ENCODE results near the gene SOBP.

Gene SOBP

GRCh38 chr6:107539849-107540464 lies 50.0 kb downstream of the SOBP start (continued):
- TF ChIP-seq, protein P1, sequence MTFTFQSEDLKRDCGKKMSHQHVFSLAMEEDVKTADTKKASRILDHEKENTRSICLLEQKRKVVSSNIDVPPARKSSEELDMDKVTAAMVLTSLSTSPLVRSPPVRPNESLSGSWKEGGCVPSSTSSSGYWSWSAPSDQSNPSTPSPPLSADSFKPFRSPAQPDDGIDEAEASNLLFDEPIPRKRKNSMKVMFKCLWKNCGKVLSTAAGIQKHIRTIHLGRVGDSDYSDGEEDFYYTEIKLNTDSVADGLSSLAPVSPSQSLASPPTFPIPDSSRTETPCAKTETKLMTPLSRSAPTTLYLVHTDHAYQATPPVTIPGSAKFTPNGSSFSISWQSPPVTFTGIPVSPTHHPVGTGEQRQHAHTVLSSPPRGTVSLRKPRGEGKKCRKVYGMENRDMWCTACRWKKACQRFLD (tag by site-specific recombination; IDR thresholded peaks at IDR 0.05), result no peak
- TF ChIP-seq, protein P2, sequence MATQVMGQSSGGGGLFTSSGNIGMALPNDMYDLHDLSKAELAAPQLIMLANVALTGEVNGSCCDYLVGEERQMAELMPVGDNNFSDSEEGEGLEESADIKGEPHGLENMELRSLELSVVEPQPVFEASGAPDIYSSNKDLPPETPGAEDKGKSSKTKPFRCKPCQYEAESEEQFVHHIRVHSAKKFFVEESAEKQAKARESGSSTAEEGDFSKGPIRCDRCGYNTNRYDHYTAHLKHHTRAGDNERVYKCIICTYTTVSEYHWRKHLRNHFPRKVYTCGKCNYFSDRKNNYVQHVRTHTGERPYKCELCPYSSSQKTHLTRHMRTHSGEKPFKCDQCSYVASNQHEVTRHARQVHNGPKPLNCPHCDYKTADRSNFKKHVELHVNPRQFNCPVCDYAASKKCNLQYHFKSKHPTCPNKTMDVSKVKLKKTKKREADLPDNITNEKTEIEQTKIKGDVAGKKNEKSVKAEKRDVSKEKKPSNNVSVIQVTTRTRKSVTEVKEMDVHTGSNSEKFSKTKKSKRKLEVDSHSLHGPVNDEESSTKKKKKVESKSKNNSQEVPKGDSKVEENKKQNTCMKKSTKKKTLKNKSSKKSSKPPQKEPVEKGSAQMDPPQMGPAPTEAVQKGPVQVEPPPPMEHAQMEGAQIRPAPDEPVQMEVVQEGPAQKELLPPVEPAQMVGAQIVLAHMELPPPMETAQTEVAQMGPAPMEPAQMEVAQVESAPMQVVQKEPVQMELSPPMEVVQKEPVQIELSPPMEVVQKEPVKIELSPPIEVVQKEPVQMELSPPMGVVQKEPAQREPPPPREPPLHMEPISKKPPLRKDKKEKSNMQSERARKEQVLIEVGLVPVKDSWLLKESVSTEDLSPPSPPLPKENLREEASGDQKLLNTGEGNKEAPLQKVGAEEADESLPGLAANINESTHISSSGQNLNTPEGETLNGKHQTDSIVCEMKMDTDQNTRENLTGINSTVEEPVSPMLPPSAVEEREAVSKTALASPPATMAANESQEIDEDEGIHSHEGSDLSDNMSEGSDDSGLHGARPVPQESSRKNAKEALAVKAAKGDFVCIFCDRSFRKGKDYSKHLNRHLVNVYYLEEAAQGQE (tag by site-specific recombination; IDR thresholded peaks at IDR 0.05), result no peak
- TF ChIP-seq, protein P3, sequence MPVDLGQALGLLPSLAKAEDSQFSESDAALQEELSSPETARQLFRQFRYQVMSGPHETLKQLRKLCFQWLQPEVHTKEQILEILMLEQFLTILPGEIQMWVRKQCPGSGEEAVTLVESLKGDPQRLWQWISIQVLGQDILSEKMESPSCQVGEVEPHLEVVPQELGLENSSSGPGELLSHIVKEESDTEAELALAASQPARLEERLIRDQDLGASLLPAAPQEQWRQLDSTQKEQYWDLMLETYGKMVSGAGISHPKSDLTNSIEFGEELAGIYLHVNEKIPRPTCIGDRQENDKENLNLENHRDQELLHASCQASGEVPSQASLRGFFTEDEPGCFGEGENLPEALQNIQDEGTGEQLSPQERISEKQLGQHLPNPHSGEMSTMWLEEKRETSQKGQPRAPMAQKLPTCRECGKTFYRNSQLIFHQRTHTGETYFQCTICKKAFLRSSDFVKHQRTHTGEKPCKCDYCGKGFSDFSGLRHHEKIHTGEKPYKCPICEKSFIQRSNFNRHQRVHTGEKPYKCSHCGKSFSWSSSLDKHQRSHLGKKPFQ (tag by site-specific recombination; IDR thresholded peaks at IDR 0.05), result peak; percentile 85
- TF ChIP-seq ZNF311 (tag by site-specific recombination; IDR thresholded peaks at IDR 0.05; ENCODE audit: borderline replicate concordance), result no peak
- TF ChIP-seq ZNF133 (tag by site-specific recombination; IDR thresholded peaks at IDR 0.05), result no peak
- no peak for TF ChIP-seq ZNF280D (tag by site-specific recombination; IDR thresholded peaks at IDR 0.05)
- no peak for TF ChIP-seq ZNF664 (tag by site-specific recombination; IDR thresholded peaks at IDR 0.05)
- TF ChIP-seq, protein P4, sequence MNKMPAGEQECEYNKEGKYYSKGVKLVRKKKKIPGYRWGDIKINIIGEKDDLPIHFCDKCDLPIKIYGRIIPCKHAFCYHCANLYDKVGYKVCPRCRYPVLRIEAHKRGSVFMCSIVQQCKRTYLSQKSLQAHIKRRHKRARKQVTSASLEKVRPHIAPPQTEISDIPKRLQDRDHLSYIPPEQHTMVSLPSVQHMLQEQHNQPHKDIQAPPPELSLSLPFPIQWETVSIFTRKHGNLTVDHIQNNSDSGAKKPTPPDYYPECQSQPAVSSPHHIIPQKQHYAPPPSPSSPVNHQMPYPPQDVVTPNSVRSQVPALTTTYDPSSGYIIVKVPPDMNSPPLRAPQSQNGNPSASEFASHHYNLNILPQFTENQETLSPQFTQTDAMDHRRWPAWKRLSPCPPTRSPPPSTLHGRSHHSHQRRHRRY (tag by site-specific recombination; IDR thresholded peaks at IDR 0.05), result no peak
- peak; percentile 48; the same call in 1 of the 2 replicates for TF ChIP-seq FEZF1 (tag by site-specific recombination; IDR thresholded peaks at IDR 0.05)

DNA sequence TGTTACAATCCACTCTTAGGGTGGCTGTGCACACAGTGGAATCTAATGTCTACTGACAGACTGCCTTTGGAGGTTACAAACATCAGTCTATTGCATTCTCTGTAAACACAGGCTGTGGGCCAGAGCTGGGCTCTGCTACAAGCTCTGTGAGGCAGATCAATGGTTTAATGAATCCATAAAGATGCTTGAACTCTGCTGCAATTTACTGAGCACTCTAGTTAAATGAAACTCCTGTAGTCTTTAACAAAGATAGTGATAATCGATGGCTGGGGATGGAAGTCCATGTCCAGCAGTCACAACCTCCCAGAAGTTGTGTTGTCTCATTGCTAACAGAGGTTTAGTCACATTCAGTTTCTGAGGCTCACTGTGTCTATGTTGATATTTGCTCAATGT lies 50.5 kb downstream of the SOBP start:
- no peak overlapping the region for H3K27ac ChIP-seq (ENCODE audit: extremely low read depth, low read depth, low read length)
- peaks cover 24% of the 10 kb centered on the region for H3K4me1 ChIP-seq (ENCODE audit: control insufficient read depth, insufficient read depth, low read length)
- ChIA-PET CTCF (interaction anchor here (0.6 kb wide), 2 partner anchors 52 to 408 kb away, joined by 3 read pairs; no protein-coding TSS in a partner anchor), POLR2A (no interaction called here)
- 0 out of 3 replicates have a peak, but pooled peaks cover 0 to under 1% of the 10 kb centered on the region in 2 experiments for H3K36me3 ChIP-seq (ENCODE audit: control insufficient read depth in 2 of 2, insufficient read depth in 1 of 2, low read length in 2 of 2)
- no peak overlapping the region for H3K4me3 ChIP-seq (ENCODE audit: low read depth, low read length)
- no peaks in the 10 kb centered on the region for H3K9me3 ChIP-seq (ENCODE audit: control insufficient read depth, insufficient read depth, low read depth, low read length)
- no peak for TF ChIP-seq GLI2 (tag by site-specific recombination; IDR thresholded peaks at IDR 0.05; ENCODE audit: borderline replicate concordance, low read depth)
- no peak for TF ChIP-seq ZNF624 (tag by site-specific recombination; IDR thresholded peaks at IDR 0.05)
- TF ChIP-seq ZNF658 (tag by site-specific recombination; IDR thresholded peaks at IDR 0.05), result no peak
- TF ChIP-seq ZNF473 (tag by site-specific recombination; IDR thresholded peaks at IDR 0.05), result no peak
- no peak for TF ChIP-seq ZNF549 (tag by site-specific recombination; IDR thresholded peaks at IDR 0.05)
- TF ChIP-seq, protein P5, sequence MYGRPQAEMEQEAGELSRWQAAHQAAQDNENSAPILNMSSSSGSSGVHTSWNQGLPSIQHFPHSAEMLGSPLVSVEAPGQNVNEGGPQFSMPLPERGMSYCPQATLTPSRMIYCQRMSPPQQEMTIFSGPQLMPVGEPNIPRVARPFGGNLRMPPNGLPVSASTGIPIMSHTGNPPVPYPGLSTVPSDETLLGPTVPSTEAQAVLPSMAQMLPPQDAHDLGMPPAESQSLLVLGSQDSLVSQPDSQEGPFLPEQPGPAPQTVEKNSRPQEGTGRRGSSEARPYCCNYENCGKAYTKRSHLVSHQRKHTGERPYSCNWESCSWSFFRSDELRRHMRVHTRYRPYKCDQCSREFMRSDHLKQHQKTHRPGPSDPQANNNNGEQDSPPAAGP (tag by site-specific recombination; IDR thresholded peaks at IDR 0.05), result no peak
- TF ChIP-seq ZNF776 (tag by site-specific recombination; IDR thresholded peaks at IDR 0.05; ENCODE audit: borderline replicate concordance), result no peak
- no peak for TF ChIP-seq OVOL3 (tag by site-specific recombination; IDR thresholded peaks at IDR 0.05)
- TF ChIP-seq ATF2 (tag by site-specific recombination; IDR thresholded peaks at IDR 0.05; ENCODE audit: low read depth), result no peak

All from HEK293 (cell line).